K562 (cell line): ENCODE results near the gene SGK1. TPM values are rescaled to one million over a fixed set of nuclear protein-coding genes. Genes with fewer than 3 reads are reported as not detected.

Source experiments
- ATAC-seq: fragments of 200-7000 bp; cut with Tn5 transposase; 3 replicates; pipeline ENCODE4 v1.9.1; 2020; ENCODE audit warnings: moderate library complexity
- BruUV-seq: library from RNA; stranded (reverse); fragments of 400-500 nt; replicated peaks from 2 replicates; lab custom pipeline; 2021; lab: Mats Ljungman, UMichigan
- CTCF ChIA-PET: fragments of 300-600 bp; formaldehyde crosslinking; extraction: SDS; loops from one replicate; lab custom pipeline; 2021; ENCODE audit warnings: low intra/inter-chr PET ratio; lab: Yijun Ruan, JAX
- POLR2A ChIA-PET: fragments of 300-600, 350-650 bp; sonication (Branson Sonifier 250); formaldehyde crosslinking; extraction: SDS; loops from one replicate; lab custom pipeline; 2021; ENCODE audit warnings: antibody characterized with exemption, inconsistent platforms; lab: Yijun Ruan, JAX
- DNase-seq, 4 experiments: peaks; one replicate each; pipeline versions ENCODE4 v3.0.0 to v3.0.0-alpha.2; 2011 to 2018; ENCODE audit warnings: low spot score in 3 of 4, mixed read lengths in 3 of 4; ENCODE audit errors: extremely low read depth in 1 of 4
- FAIRE-seq: peaks from 2 replicates; lab custom pipeline; 2011; peaks lifted over from hg19 to GRCh38; lab: Jason Lieb, UNC
- H2AFZ ChIP-seq: 2 replicates; pipeline ENCODE4 v1.6.0; 2011; ENCODE audit warnings: low read depth, low read length, control low read depth, inconsistent platforms
- H3K27ac ChIP-seq: fragments of 200-600 bp; 3 replicates; pipeline ENCODE4 v1.8.0; 2011; ENCODE audit warnings: low read depth, mild to moderate bottlenecking, control low read depth, inconsistent platforms, low read length, moderate library complexity, mixed read lengths; ENCODE audit errors: extremely low read depth
- H3K27me3 ChIP-seq, 2 experiments: fragments of 300-600 bp in 1 of 2; 2 replicates in 1 of 2; 3 replicates in 1 of 2; pipeline versions ENCODE4 v1.6.0 to v1.8.0; 2011; ENCODE audit warnings: inconsistent platforms in 2 of 2, low read length in 2 of 2, mild to moderate bottlenecking in 1 of 2, mixed read lengths in 1 of 2, moderate library complexity in 1 of 2; ENCODE audit not compliant: control insufficient read depth in 2 of 2, insufficient read depth in 2 of 2
- H3K36me3 ChIP-seq: fragments of 300-600 bp; 3 replicates; pipeline ENCODE4 v1.8.0; 2011; ENCODE audit warnings: mild to moderate bottlenecking, low read length, inconsistent platforms; ENCODE audit not compliant: control insufficient read depth, insufficient read depth
- H3K4me1 ChIP-seq, 2 experiments: fragments of 200-600 bp in 1 of 2; replicated peaks in 1 of 2; 2 replicates in 1 of 2; 3 replicates in 1 of 2; pipeline versions ENCODE4 v1.5.1 to v1.8.0; 2011; ENCODE audit warnings: inconsistent platforms in 2 of 2, low read length in 2 of 2, mild to moderate bottlenecking in 1 of 2, mixed read lengths in 1 of 2, moderate library complexity in 1 of 2; ENCODE audit not compliant: control insufficient read depth in 2 of 2, insufficient read depth in 2 of 2
- H3K4me2 ChIP-seq: 2 replicates; pipeline ENCODE4 v1.6.1; 2011; ENCODE audit warnings: low read length, control low read depth, inconsistent platforms, mixed read lengths; ENCODE audit not compliant: insufficient read depth
- H3K4me3 ChIP-seq: fragments of 200-600 bp; sonication (generic), shearing (Covaris generic); 2 replicates; pipeline ENCODE4 v1.5.1; 2016; ENCODE audit warnings: control low read depth, inconsistent platforms
- H3K79me2 ChIP-seq: fragments of 200-600 bp; 3 replicates; pipeline ENCODE4 v1.8.0; 2011; ENCODE audit warnings: low read length, inconsistent platforms; ENCODE audit not compliant: control insufficient read depth, insufficient read depth
- H3K9ac ChIP-seq, 2 experiments: 2 replicates each; pipeline versions ENCODE4 v1.6.0 to v1.6.1; 2011; ENCODE audit warnings: low read depth in 2 of 2, low read length in 2 of 2, control low read depth in 1 of 2, inconsistent platforms in 1 of 2, mild to moderate bottlenecking in 1 of 2, mixed read lengths in 1 of 2; ENCODE audit not compliant: insufficient read depth in 1 of 2
- H3K9me1 ChIP-seq: one replicate; pipeline ENCODE4 v1.6.0; 2011; ENCODE audit warnings: inconsistent platforms, mild to moderate bottlenecking, low read length, moderate library complexity; ENCODE audit not compliant: control insufficient read depth, insufficient read depth
- H3K9me3 ChIP-seq: replicated peaks from 2 replicates; pipeline ENCODE4 v1.5.1; 2011; ENCODE audit warnings: low read depth, low read length, inconsistent platforms; ENCODE audit not compliant: control insufficient read depth, insufficient read depth
- H4K20me1 ChIP-seq: replicated peaks from 2 replicates; pipeline ENCODE4 v1.6.1; 2011; ENCODE audit warnings: low read length, inconsistent platforms, mixed read lengths; ENCODE audit not compliant: control insufficient read depth, insufficient read depth
- ARID2 ChIP-seq: fragments of 450-650 bp; IDR thresholded peaks from 2 replicates; pipeline ENCODE4 v1.6.1; 2017; ENCODE audit warnings: antibody characterized with exemption, mild to moderate bottlenecking
- CAMTA2 ChIP-seq: fragments of 250-450 bp; sonication (Bioruptor Pico); conservative IDR thresholded peaks from 2 replicates; pipeline ENCODE4 v1.5.1; 2022
- CBFA2T3 ChIP-seq: fragments of 450-650 bp; IDR thresholded peaks from 2 replicates; pipeline ENCODE4 v1.6.1; 2017
- ELF1 ChIP-seq: fragments of 200-800 bp; sonication (Bioruptor generic); IDR thresholded peaks from 2 replicates; pipeline ENCODE4 v1.6.1; 2016; ENCODE audit warnings: missing genetic modification characterization, missing compliant biosample characterization
- EP300 ChIP-seq: IDR thresholded peaks from 2 replicates; pipeline ENCODE4 v1.6.1; 2012; ENCODE audit warnings: low read length, improper control_type of control experiment
- GTF3C2 ChIP-seq: IDR thresholded peaks from 3 replicates; pipeline ENCODE4 v1.6.1; 2011; ENCODE audit warnings: borderline replicate concordance, mild to moderate bottlenecking, moderate library complexity; ENCODE audit not compliant: insufficient read length; ENCODE audit errors: extremely low read depth
- KHSRP ChIP-seq: fragments of 450-650 bp; IDR thresholded peaks from 2 replicates; pipeline ENCODE4 v1.6.1; 2017
- KLF13 ChIP-seq: fragments of 450-650 bp; IDR thresholded peaks from 2 replicates; pipeline ENCODE4 v1.6.1; 2016; ENCODE audit warnings: missing genetic modification characterization, low read depth, mild to moderate bottlenecking, missing compliant biosample characterization, moderate library complexity, borderline replicate concordance
- NCOA4 ChIP-seq: fragments of 450-650 bp; IDR thresholded peaks from 2 replicates; pipeline ENCODE4 v1.6.1; 2018; ENCODE audit warnings: mild to moderate bottlenecking; ENCODE audit not compliant: partially characterized antibody
- PHF8 ChIP-seq: fragments of 200-600 bp; sonication (generic); IDR thresholded peaks from 2 replicates; pipeline ENCODE4 v1.6.1; 2012; ENCODE audit warnings: mixed run types, mild to moderate bottlenecking, inconsistent platforms, low read length, moderate library complexity, borderline replicate concordance
- RBM22 ChIP-seq: fragments of 200-400 bp; formaldehyde crosslinking; IDR thresholded peaks from 2 replicates; pipeline ENCODE4 v1.6.1; 2018; ENCODE audit warnings: low read length, low read depth; ENCODE audit not compliant: poor library complexity, severe bottlenecking
- RFX5 ChIP-seq: IDR thresholded peaks from 2 replicates; pipeline ENCODE4 v1.6.1; 2011; ENCODE audit warnings: low read depth, mild to moderate bottlenecking, improper control_type of control experiment, low read length
- TRIM24 ChIP-seq, 2 experiments: fragments of 450-650 bp; IDR thresholded peaks; 2 replicates each; pipeline ENCODE4 v1.6.1; 2016
- ZBTB1 ChIP-seq: sonication (generic); formaldehyde crosslinking; IDR thresholded peaks from 2 replicates; pipeline ENCODE4 v1.8.1; 2023; ENCODE audit warnings: missing genetic modification reagents, low read depth, mild to moderate bottlenecking, borderline replicate concordance
- ZNF224 ChIP-seq: sonication (generic); formaldehyde crosslinking; IDR thresholded peaks from 2 replicates; pipeline ENCODE4 v1.8.0; 2022; ENCODE audit warnings: mild to moderate bottlenecking, missing genetic modification reagents
- WGBS: fragments of 100-300 bp; shearing (Covaris generic); methylation state at CpG from one replicate; pipeline ENCODE4 v1.1.6; 2016; ENCODE audit warnings: low coverage, mixed read lengths; ENCODE audit not compliant: insufficient coverage; ENCODE audit errors: missing lambda C conversion rate; 5-methylcytosine and 5-hydroxymethylcytosine counted together
- in situ Hi-C: fragments of 300-500 bp; cut with MboI; formaldehyde crosslinking; loops from 4 replicates; pipeline ENCODE4 v1.15.0; 2018; ENCODE audit warnings: inconsistent platforms, mixed read lengths
- intact Hi-C: fragments of 100-400 bp; cut with micrococcal nuclease; formaldehyde crosslinking; loops from 2 replicates; pipeline ENCODE4 v1.14.2; 2022
- polyA plus RNA-seq, 8 experiments: library from polyadenylated mRNA; depleted of rRNA in 4 of 8; stranded (reverse) in 5 of 8; unstranded in 3 of 8; fragments of >200 nt; fragmentation: Nextera tagmentation in 2 of 8; fragmentation: Illumina TruSeq in 1 of 8; extraction: Ambion mirVana in 2 of 8; extraction: Trizol in 1 of 8; gene quantifications; 2 replicates each; pipeline versions ENCODE4 v1.2.1 to v1.2.3, GENCODE V29; 2011 to 2014; ENCODE audit warnings: inconsistent platforms in 1 of 8, missing spikeins in 1 of 8
- total RNA-seq, 7 experiments: library from RNA; depleted of rRNA in 6 of 7; stranded (reverse); fragments of >200 nt in 6 of 7; fragmentation: Illumina TruSeq in 2 of 7; extraction: Trizol in 2 of 7; gene quantifications; 2 replicates each; pipeline versions ENCODE4 v1.2.1 to v1.2.3, GENCODE V29; 2011 to 2021; ENCODE audit warnings: low replicate concordance in 1 of 7
- TF ChIP-seq, protein P1 (sequence below): fragments of 250-450 bp; sonication (Bioruptor Pico); IDR thresholded peaks from 2 replicates; pipeline ENCODE4 v1.4.0; 2020

The SGK1 gene
- total and polyA plus RNA-seq, 9 of the 15 experiments (the other 6 are each of a cell fraction or from before 2014, with no cell fraction given): 3.5 to 7.2 (median 3.9) TPM

DNA sequence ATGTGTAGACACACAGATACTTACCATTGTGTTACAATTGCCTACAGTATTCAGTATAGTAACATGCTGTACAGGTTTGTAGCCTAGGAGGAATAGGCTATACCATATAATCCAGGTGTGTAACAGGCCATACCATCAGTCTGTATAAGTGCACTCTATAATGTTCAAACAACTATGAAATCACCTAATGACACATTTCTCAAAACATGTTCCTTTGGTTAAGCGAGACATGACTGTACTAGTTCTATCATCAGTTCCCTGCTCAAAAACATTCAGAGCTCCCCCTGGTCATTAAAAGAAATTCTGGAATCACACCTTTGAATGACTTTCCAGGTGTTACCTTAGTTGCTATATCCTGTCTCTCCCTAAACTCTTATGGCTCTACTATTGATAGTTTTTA, 195.1 kb downstream of the SGK1 start:
- in situ Hi-C loops: no loop called here
- TF ChIP-seq ELF1 (no peak), TRIM24 (IDR thresholded peaks at IDR 0.05) (no peak), NCOA4 (no peak), EP300 (no peak), ZNF224 (no peak), KLF13 (tag) (no peak), GTF3C2 (no peak), RFX5 (no peak), KHSRP (no peak), ARID2 (no peak), PHF8 (no peak), CBFA2T3 (no peak), RBM22 (no peak), CAMTA2 (no peak), ZBTB1 (no peak)
- TF ChIP-seq, protein P1, sequence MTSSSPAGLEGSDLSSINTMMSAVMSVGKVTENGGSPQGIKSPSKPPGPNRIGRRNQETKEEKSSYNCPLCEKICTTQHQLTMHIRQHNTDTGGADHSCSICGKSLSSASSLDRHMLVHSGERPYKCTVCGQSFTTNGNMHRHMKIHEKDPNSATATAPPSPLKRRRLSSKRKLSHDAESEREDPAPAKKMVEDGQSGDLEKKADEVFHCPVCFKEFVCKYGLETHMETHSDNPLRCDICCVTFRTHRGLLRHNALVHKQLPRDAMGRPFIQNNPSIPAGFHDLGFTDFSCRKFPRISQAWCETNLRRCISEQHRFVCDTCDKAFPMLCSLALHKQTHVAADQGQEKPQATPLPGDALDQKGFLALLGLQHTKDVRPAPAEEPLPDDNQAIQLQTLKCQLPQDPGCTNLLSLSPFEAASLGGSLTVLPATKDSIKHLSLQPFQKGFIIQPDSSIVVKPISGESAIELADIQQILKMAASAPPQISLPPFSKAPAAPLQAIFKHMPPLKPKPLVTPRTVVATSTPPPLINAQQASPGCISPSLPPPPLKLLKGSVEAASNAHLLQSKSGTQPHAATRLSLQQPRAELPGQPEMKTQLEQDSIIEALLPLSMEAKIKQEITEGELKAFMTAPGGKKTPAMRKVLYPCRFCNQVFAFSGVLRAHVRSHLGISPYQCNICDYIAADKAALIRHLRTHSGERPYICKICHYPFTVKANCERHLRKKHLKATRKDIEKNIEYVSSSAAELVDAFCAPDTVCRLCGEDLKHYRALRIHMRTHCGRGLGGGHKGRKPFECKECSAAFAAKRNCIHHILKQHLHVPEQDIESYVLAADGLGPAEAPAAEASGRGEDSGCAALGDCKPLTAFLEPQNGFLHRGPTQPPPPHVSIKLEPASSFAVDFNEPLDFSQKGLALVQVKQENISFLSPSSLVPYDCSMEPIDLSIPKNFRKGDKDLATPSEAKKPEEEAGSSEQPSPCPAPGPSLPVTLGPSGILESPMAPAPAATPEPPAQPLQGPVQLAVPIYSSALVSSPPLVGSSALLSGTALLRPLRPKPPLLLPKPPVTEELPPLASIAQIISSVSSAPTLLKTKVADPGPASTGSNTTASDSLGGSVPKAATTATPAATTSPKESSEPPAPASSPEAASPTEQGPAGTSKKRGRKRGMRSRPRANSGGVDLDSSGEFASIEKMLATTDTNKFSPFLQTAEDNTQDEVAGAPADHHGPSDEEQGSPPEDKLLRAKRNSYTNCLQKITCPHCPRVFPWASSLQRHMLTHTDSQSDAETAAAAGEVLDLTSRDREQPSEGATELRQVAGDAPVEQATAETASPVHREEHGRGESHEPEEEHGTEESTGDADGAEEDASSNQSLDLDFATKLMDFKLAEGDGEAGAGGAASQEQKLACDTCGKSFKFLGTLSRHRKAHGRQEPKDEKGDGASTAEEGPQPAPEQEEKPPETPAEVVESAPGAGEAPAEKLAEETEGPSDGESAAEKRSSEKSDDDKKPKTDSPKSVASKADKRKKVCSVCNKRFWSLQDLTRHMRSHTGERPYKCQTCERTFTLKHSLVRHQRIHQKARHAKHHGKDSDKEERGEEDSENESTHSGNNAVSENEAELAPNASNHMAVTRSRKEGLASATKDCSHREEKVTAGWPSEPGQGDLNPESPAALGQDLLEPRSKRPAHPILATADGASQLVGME (CRISPR knock-in tag): no peak

More for the DNA sequence above, 195.1 kb downstream of the SGK1 start:
- Histone ChIP-seq H3K9me1 (no peaks in the 10 kb centered on the region), H4K20me1 (no peaks in the 10 kb centered on the region), H3K36me3 (no peaks in the 10 kb centered on the region), H3K79me2 (no peaks in the 10 kb centered on the region), H3K9me3 (no peaks in the 10 kb centered on the region), H3K9ac (no peak overlapping the region), H3K4me2 (no peak overlapping the region), H2AFZ (no peak overlapping the region), H3K4me3 (no peak overlapping the region), H3K4me1 (no peaks in the 10 kb centered on the region), H3K27ac (no peak overlapping the region), H3K27me3 (peaks cover 0 to 5% of the 10 kb centered on the region in 2 experiments; a peak in 2 of 5 replicates)
- intact Hi-C loops: no loop called here
- no TSS peak for BruUV-seq
- FAIRE-seq: no peak
- ATAC-seq: no peak
- no peak for DNase-seq
- ChIA-PET POLR2A (interaction anchor here (0.9 to 1.1 kb wide), 2 partner anchors 10 to 26 kb away, joined by 3 to 4 read pairs; no protein-coding TSS in a partner anchor), CTCF (interaction anchor here (1.7 to 2.1 kb wide), 2 partner anchors 700 to 818 kb away, joined by 4 to 13 read pairs; no protein-coding TSS in a partner anchor)
- WGBS: 59% methylated on average over 1 of the region's 1 CpG
